Measurements from ENCODE around the gene KCNH8.
A peak's percentile ranks its signal among the peaks of the same experiment; 100 is the strongest.

The KCNH8 gene

DNA sequence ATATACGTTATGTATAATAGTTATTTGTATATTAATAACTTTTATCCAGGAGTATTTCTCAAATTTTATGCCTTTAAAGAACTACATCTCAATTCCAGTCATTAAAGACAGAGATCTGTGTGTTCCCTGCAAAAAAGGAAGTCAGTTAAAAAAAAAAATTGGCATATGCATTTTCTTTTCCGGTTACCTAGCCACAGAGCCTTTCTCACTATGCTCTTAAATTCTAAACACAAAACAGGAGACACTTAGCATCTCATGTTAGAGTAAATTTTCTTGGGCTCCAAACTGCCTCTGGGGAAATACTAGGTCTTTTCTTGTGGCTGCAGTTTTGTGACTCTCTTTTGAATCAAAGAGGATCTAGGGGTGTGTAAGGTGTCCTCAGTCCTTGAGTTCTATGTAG is 105.9 kb downstream of the KCNH8 start:
- Histone ChIP-seq H3K36me3 (ENCODE audit: control insufficient read depth, insufficient read depth, low read length) (no peaks in the 10 kb centered on the region), H3K27ac (no peak overlapping the region), H3K9ac (no peak overlapping the region), H3K9me3 (ENCODE audit: control insufficient read depth, low read length) (no peaks in the 10 kb centered on the region), H3K4me1 (peaks cover 3% of the 10 kb centered on the region), H3K4me3 (ENCODE audit: low read depth, low read length) (no peak overlapping the region), H3K27me3 (ENCODE audit: control insufficient read depth, insufficient read depth, low read length) (no peaks in the 10 kb centered on the region), H3K4me2 (ENCODE audit: low read length) (no peak overlapping the region), H2AFZ (no peak overlapping the region), H3K79me2 (no peaks in the 10 kb centered on the region)
- TF ChIP-seq, protein P1, sequence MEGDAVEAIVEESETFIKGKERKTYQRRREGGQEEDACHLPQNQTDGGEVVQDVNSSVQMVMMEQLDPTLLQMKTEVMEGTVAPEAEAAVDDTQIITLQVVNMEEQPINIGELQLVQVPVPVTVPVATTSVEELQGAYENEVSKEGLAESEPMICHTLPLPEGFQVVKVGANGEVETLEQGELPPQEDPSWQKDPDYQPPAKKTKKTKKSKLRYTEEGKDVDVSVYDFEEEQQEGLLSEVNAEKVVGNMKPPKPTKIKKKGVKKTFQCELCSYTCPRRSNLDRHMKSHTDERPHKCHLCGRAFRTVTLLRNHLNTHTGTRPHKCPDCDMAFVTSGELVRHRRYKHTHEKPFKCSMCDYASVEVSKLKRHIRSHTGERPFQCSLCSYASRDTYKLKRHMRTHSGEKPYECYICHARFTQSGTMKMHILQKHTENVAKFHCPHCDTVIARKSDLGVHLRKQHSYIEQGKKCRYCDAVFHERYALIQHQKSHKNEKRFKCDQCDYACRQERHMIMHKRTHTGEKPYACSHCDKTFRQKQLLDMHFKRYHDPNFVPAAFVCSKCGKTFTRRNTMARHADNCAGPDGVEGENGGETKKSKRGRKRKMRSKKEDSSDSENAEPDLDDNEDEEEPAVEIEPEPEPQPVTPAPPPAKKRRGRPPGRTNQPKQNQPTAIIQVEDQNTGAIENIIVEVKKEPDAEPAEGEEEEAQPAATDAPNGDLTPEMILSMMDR (IDR thresholded peaks at IDR 0.05): no peak

- Histone ChIP-seq H2AFZ (no peak overlapping the region), H3K27ac (no peak overlapping the region), H3K4me1 (peaks cover 3% of the 10 kb centered on the region), H3K79me2 (no peaks in the 10 kb centered on the region), H3K27me3 (ENCODE audit: control insufficient read depth, insufficient read depth, low read length) (no peaks in the 10 kb centered on the region), H3K36me3 (ENCODE audit: control insufficient read depth, insufficient read depth, low read length) (no peaks in the 10 kb centered on the region), H3K4me3 (ENCODE audit: low read depth, low read length) (no peak overlapping the region), H3K9ac (no peak overlapping the region), H3K9me3 (ENCODE audit: control insufficient read depth, low read length) (no peaks in the 10 kb centered on the region), H3K4me2 (ENCODE audit: low read length) (no peak overlapping the region)
- TF ChIP-seq, protein P1 (IDR thresholded peaks at IDR 0.05): no peak
These were observed 106.6 kb downstream of the KCNH8 start for GRCh38 chr3:19254784-19255338.

DNA sequence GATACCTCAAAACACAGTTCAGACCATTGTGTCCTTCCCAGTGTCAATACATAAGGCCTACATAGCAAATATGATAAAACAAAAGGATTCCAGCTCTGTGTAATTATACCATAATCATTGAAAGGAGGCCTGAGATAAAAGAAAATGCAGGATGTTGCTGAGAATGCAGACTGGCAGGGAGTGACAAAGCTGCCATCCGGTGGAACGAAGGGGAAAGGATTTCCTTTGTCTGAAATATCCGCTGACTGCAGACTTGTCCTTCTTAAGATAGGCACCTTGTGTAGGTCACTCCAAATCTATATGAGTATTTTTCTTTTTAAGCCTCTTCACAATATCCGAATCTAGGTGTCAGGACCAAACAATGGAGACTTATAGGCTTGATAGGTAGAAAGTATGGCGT is 108.0 kb downstream of the KCNH8 start:
- H3K4me3 ChIP-seq (ENCODE audit: low read depth, low read length): no peak overlapping the region
- TF ChIP-seq, protein P1 (IDR thresholded peaks at IDR 0.05): no peak
- H3K9me3 ChIP-seq (ENCODE audit: control insufficient read depth, low read length): no peaks in the 10 kb centered on the region
- H3K27me3 ChIP-seq (ENCODE audit: control insufficient read depth, insufficient read depth, low read length): no peaks in the 10 kb centered on the region
- no peaks in the 10 kb centered on the region for H3K36me3 ChIP-seq (ENCODE audit: control insufficient read depth, insufficient read depth, low read length)
- H3K9ac ChIP-seq: no peak overlapping the region
- H3K27ac ChIP-seq: no peak overlapping the region
- H3K79me2 ChIP-seq: no peaks in the 10 kb centered on the region
- H3K4me2 ChIP-seq (ENCODE audit: low read length): no peak overlapping the region
- H3K4me1 ChIP-seq: peaks cover 3% of the 10 kb centered on the region
- H2AFZ ChIP-seq: no peak overlapping the region

GRCh38 chr3:19263606-19264005 is 115.3 kb downstream of the KCNH8 start:
- H3K4me2 ChIP-seq (ENCODE audit: low read length): no peak overlapping the region
- no peak overlapping the region for H3K4me3 ChIP-seq (ENCODE audit: low read depth, low read length)
- H3K9me3 ChIP-seq (ENCODE audit: control insufficient read depth, low read length): no peaks in the 10 kb centered on the region
- no peaks in the 10 kb centered on the region for H3K79me2 ChIP-seq
- H2AFZ ChIP-seq: no peak overlapping the region
- H3K27ac ChIP-seq: no peak overlapping the region
- H3K27me3 ChIP-seq (ENCODE audit: control insufficient read depth, insufficient read depth, low read length): no peaks in the 10 kb centered on the region
- no peaks in the 10 kb centered on the region for H3K36me3 ChIP-seq (ENCODE audit: control insufficient read depth, insufficient read depth, low read length)
- TF ChIP-seq, protein P1 (IDR thresholded peaks at IDR 0.05): no peak
- H3K4me1 ChIP-seq: peaks cover 7% of the 10 kb centered on the region
- H3K9ac ChIP-seq: no peak overlapping the region

- Histone ChIP-seq H3K36me3 (ENCODE audit: control insufficient read depth, insufficient read depth, low read length) (no peaks in the 10 kb centered on the region), H3K9ac (no peak overlapping the region), H3K4me1 (peaks cover 7% of the 10 kb centered on the region), H3K27ac (no peak overlapping the region), H3K9me3 (ENCODE audit: control insufficient read depth, low read length) (no peaks in the 10 kb centered on the region), H3K4me3 (ENCODE audit: low read depth, low read length) (no peak overlapping the region), H3K27me3 (ENCODE audit: control insufficient read depth, insufficient read depth, low read length) (no peaks in the 10 kb centered on the region), H2AFZ (peak overlapping the region; percentile 17), H3K4me2 (ENCODE audit: low read length) (no peak overlapping the region), H3K79me2 (no peaks in the 10 kb centered on the region)
- TF ChIP-seq, protein P1 (IDR thresholded peaks at IDR 0.05): no peak
These were observed 116.1 kb downstream of the KCNH8 start for GRCh38 chr3:19264424-19264823.

Data from parathyroid adenoma (tissue), 2 donors.